ENCODE data around the gene CPEB1.
"Not testable (repeated sequence)": the region's sequence is repeated elsewhere in the genome, so short reads cannot be mapped to it uniquely, and the experiment has no call there.

Gene CPEB1

GRCh38 chr15:82650046-82650670 lies 3.0 kb upstream of the CPEB1 start:
- TF ChIP-seq CTCF (IDR thresholded peaks at IDR 0.05; ENCODE audit: low read depth, low read length) = no peak
- no peak for DNase-seq (ENCODE audit: extremely low read depth, low read depth)

- no peak for DNase-seq (ENCODE audit: extremely low read depth, low read depth)
- TF ChIP-seq CTCF (IDR thresholded peaks at IDR 0.05; ENCODE audit: low read depth, low read length) = no peak
These were observed 2.2 kb upstream of the CPEB1 start for GRCh38 chr15:82649226-82649999.

- DNase-seq (ENCODE audit: extremely low read depth, low read depth) = no peak
- TF ChIP-seq CTCF (IDR thresholded peaks at IDR 0.05; ENCODE audit: low read depth, low read length) = no peak; the same call in 1 of the 2 replicates
These were observed 1.3 kb upstream of the CPEB1 start for GRCh38 chr15:82648257-82649103.

- DNase-seq (ENCODE audit: extremely low read depth, low read depth) = no peak
These were observed 683 bp upstream of the CPEB1 start for GRCh38 chr15:82647835-82648256.

GRCh38 chr15:82646250-82647044 lies 716 bp downstream of the CPEB1 start:
- DNase-seq (ENCODE audit: extremely low read depth, low read depth) = no peak
- TF ChIP-seq CTCF (IDR thresholded peaks at IDR 0.05; ENCODE audit: low read depth, low read length) = no peak

More at GRCh38 chr15:82647835-82648256, 683 bp upstream of the CPEB1 start:
- no peak for TF ChIP-seq CTCF (IDR thresholded peaks at IDR 0.05; ENCODE audit: low read depth, low read length)

GRCh38 chr15:82644967-82645852 lies 2.0 kb downstream of the CPEB1 start:
- DNase-seq (ENCODE audit: extremely low read depth, low read depth) = not testable (repeated sequence)
